Renal cortex interstitium (tissue), 11 donors: ENCODE measurements around the gene MAPKBP1. TPM values are rescaled to one million over a fixed set of nuclear protein-coding genes. Genes with fewer than 3 reads are reported as not detected.

Source experiments
- DNase-seq, 11 donors: peaks; one replicate each; pipeline ENCODE4 v3.0.0-alpha.2; 2013; ENCODE audit warnings: low read depth in 9 of 11, low spot score in 4 of 11; ENCODE audit errors: extremely low read depth in 1 of 11
- polyA plus RNA-seq, 3 donors: library from polyadenylated mRNA; unstranded; fragments of 120-200 nt; gene quantifications; one replicate each; pipeline ENCODE4 v1.2.1, GENCODE V29; 2013; ENCODE audit not compliant: insufficient read length in 3 of 3

The MAPKBP1 gene
- polyA plus RNA-seq, 3 donors: 13.7 to 17.9 (median 13.8) TPM

DNA sequence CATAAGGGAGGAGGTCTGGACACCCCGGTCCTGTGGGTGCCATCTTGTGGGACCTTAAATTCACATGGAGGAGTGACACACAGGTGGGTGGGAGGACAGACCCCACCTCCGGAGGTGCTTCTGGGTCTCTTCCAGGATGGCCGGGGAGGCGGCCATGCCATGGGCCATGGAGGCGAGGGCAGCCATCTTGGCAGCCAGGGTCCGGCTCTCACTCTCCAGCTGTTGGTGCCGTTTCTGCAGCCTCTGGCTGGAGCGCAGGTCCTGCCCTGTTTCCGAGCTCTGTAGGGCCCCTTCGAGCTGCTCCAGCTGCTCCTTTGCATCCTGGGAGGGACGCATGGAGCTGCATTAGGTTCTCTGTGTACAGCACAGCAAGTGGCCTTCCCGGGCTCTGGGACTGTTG, 100.5 kb downstream of the MAPKBP1 start:
- no peak for DNase-seq

DNA sequence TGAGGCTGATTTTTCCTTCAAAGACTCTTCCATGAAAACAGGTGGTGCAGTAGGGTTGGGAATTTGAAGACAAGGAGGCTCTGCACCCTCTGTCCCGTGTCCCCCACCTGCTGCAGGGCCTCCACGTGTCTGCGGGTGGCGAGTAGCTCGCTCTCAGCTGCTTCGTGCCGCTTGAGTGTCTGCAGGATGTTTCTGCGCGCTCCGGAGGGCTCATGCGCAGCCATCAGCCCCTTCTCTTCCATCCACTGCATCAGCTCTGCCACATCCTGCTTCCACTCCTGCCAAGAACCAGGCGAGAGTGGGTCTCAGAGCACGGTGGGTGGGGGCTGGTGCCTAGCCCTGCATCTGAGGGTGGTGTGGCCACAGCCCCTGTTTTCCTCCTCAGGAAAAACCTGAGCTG, 101.7 kb downstream of the MAPKBP1 start:
- no peak for DNase-seq

DNA sequence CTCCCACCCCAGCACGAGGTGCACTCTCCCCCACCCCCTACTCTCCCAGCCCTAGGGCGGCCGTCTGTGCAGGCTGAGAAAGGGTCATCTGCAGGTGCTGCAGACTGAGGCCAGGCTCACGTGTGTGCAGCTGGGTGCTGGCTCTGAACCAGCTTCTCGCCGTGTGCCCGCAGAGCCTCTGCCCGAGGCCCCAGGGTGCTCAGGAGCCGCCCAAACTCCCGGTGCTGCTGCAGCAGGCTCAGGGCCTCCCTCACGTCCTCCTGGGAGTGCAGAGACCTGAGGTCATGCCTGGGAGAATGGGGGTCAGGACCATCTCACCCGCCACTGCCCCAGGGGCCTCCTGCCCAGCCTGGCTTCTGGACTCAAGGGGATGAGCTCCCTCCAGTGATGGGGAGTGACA, 102.4 kb downstream of the MAPKBP1 start:
- no peak for DNase-seq

Other genes with a start within 250 kb of the MAPKBP1 start
- gene RPAP1, start 230.2 kb upstream of the MAPKBP1 start, polyA plus RNA-seq: 10 to 100 TPM; 25.5 to 33.0 (median 31.9) TPM
- 100 to 1,000 TPM; 139 to 175 (median 140) TPM for gene TYRO3, start 215.3 kb upstream of the MAPKBP1 start, polyA plus RNA-seq
- gene MGA, start 114.1 kb upstream of the MAPKBP1 start, polyA plus RNA-seq: 10 to 100 TPM; 36.2 to 40.8 (median 39.2) TPM
- 10 to 100 TPM; 10.2 to 17.9 (median 10.5) TPM for gene JMJD7, start 53.6 kb downstream of the MAPKBP1 start, polyA plus RNA-seq
- 10 to 100 TPM; 11.9 to 24.3 (median 12.6) TPM for gene PLA2G4B, start 64.4 kb downstream of the MAPKBP1 start, polyA plus RNA-seq
- 1 to 10 TPM; 1.4 to 3.7 (median 3.3) TPM for gene SPTBN5, start 119.6 kb downstream of the MAPKBP1 start, polyA plus RNA-seq
- 10 to 100 TPM; 14.8 to 19.5 (median 18.4) TPM for gene EHD4, start 198.1 kb downstream of the MAPKBP1 start, polyA plus RNA-seq
- not detected for gene PLA2G4E, start 246.6 kb downstream of the MAPKBP1 start, polyA plus RNA-seq